ENCODE measurements around the gene CENPN. TPM values are rescaled to one million over a fixed set of nuclear protein-coding genes. Genes with fewer than 3 reads are reported as not detected.

CENPN gene
- total RNA-seq, 1 donor from 2014 or later = 31.0 TPM

DNA sequence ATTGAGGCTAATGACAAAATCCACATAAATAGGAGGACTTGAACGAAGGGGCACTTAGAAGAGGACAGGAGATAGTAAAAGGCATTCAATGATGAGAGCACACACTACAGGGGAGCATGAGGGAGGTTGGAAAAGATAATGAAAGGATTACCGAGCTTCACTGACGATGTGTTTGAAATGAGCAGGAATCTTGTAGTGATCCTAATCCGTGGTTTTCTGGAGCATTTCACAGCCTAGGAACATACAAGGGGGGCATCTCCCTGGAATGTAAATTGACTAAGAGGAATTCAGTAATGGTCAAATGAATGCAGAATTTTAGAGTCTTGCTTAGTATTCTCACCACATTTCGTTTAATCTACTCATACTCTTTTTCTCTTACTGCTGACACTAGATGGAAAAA lies 33.8 kb downstream of the CENPN start:
- Mint-ChIP-seq H3K27ac (no peak overlapping the region), H3K9me3 (no peaks in the 10 kb centered on the region), H3K4me1 (ENCODE audit: unreplicated experiment) (peaks cover 16% of the 10 kb centered on the region), H3K36me3 (peaks cover 46% of the 10 kb centered on the region), H3K27me3 (no peaks in the 10 kb centered on the region), H3K4me3 (no peak overlapping the region)
- DNase-seq (ENCODE audit: extremely low spot score, unreplicated experiment) = no peak
- no peak for TF ChIP-seq CTCF (conservative IDR thresholded peaks at IDR 0.05)

- Mint-ChIP-seq H3K36me3 (peaks cover 49% of the 10 kb centered on the region), H3K27me3 (no peaks in the 10 kb centered on the region), H3K4me1 (ENCODE audit: unreplicated experiment) (peaks cover 15% of the 10 kb centered on the region), H3K9me3 (no peaks in the 10 kb centered on the region), H3K27ac (no peak overlapping the region), H3K4me3 (no peak overlapping the region)
- DNase-seq (ENCODE audit: extremely low spot score, unreplicated experiment) = no peak
- no peak for TF ChIP-seq CTCF (conservative IDR thresholded peaks at IDR 0.05)
Measured at GRCh38 chr16:81041696-81042095, 34.7 kb downstream of the CENPN start.

DNA sequence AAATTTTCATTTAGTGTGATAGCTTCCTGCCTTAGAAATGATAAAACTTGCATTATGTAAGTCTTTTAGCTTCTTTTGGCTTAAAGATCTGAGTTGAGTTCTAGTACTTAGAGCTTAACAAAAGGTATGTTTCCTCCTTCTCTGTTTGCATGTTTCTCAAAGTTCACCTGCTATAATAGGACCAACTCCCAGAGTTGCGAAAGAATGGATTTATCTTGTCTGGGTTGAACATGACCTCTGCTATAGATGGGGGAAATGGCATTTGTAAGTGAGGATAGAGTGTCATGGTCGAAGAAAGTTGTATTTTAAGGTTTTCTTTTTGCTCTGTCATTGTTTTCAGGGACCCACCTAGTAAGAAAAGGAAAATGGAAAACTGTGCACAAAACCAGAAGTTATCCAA lies 35.8 kb downstream of the CENPN start:
- DNase-seq (ENCODE audit: extremely low spot score, unreplicated experiment) = no peak
- Mint-ChIP-seq H3K4me3 (no peak overlapping the region), H3K9me3 (no peaks in the 10 kb centered on the region), H3K4me1 (ENCODE audit: unreplicated experiment) (peaks cover 7% of the 10 kb centered on the region), H3K27ac (no peak overlapping the region), H3K36me3 (peaks cover 51% of the 10 kb centered on the region), H3K27me3 (no peaks in the 10 kb centered on the region)
- TF ChIP-seq CTCF (conservative IDR thresholded peaks at IDR 0.05) = no peak

DNA sequence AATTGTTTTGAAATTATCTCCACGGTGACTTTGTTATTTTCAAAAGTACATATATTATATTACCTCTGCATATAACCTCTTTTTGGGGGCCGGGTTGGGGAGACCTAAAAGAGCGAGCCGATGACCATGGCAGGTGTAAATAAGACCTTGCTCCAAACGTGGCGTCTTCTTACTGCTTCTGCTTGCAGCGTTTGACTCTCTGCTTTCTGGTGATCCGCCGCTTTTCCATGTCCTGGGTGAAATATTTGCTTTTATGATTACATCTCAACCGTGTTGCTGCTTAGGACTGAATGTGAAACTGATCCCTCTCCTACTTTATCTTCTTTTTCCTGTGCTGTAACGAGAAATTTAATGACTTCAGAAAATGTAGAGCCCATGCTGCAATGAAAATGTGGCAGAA lies 46.7 kb downstream of the CENPN start:
- peaks cover 10% of the 10 kb centered on the region for H3K36me3 Mint-ChIP-seq
- H3K9me3 Mint-ChIP-seq = peaks cover 13% of the 10 kb centered on the region
- no peaks in the 10 kb centered on the region for H3K27me3 Mint-ChIP-seq
- H3K27ac Mint-ChIP-seq = no peak overlapping the region
- TF ChIP-seq CTCF (conservative IDR thresholded peaks at IDR 0.05) = no peak
- DNase-seq (ENCODE audit: extremely low spot score, unreplicated experiment) = no peak
- no peak overlapping the region for H3K4me3 Mint-ChIP-seq
- H3K4me1 Mint-ChIP-seq (ENCODE audit: unreplicated experiment) = peaks cover 4% of the 10 kb centered on the region

- Mint-ChIP-seq H3K27me3 (no peaks in the 10 kb centered on the region), H3K4me3 (no peak overlapping the region), H3K27ac (no peak overlapping the region), H3K4me1 (ENCODE audit: unreplicated experiment) (no peaks in the 10 kb centered on the region), H3K36me3 (peaks cover 3% of the 10 kb centered on the region), H3K9me3 (no peaks in the 10 kb centered on the region)
- no peak for TF ChIP-seq CTCF (conservative IDR thresholded peaks at IDR 0.05)
- no peak for DNase-seq (ENCODE audit: extremely low spot score, unreplicated experiment)
Measured at GRCh38 chr16:81060576-81061306, 53.7 kb downstream of the CENPN start.

DNA sequence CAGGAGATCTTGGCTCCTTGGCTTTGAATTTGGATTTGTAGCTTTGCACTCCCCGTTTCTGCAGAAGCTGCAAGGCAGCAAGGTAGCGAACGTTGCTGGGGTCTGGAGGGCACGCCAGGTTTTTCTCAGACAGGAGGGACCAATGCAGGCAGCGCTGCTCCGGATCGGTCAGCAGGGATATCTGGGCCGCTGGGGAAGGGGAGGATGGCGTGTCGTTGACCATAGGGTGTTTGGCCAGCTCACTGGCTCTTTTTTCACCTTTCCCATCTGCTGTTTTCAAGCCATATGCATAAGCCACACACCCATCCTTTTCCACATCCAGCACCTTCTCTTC lies 54.3 kb downstream of the CENPN start:
- no peak overlapping the region for H3K4me3 Mint-ChIP-seq
- no peak overlapping the region for H3K27ac Mint-ChIP-seq
- no peak for DNase-seq (ENCODE audit: extremely low spot score, unreplicated experiment)
- peaks cover 3% of the 10 kb centered on the region for H3K36me3 Mint-ChIP-seq
- H3K4me1 Mint-ChIP-seq (ENCODE audit: unreplicated experiment) = no peaks in the 10 kb centered on the region
- H3K27me3 Mint-ChIP-seq = no peaks in the 10 kb centered on the region
- no peak for TF ChIP-seq CTCF (conservative IDR thresholded peaks at IDR 0.05)
- no peaks in the 10 kb centered on the region for H3K9me3 Mint-ChIP-seq

All from type B pancreatic cell (in vitro differentiated cells).